Mucosa of gallbladder (tissue), 1 donor: Measurements from ENCODE around the gene DUSP10. TPM values are rescaled to one million over a fixed set of nuclear protein-coding genes. Genes with fewer than 3 reads are reported as not detected.
A peak's percentile ranks its signal among the peaks of the same experiment; 100 is the strongest.

ENCODE experiments used
- DNase-seq: peaks from one replicate; pipeline ENCODE4 v3.0.0-alpha.2; 2020; ENCODE audit warnings: low spot score
- total RNA-seq: library from RNA; stranded (reverse); gene quantifications from one replicate; pipeline ENCODE4 v1.2.1, GENCODE V29; 2021
- donor health status: DM: no; HTN: no; CAD: no.

DUSP10 gene
- total RNA-seq, 1 donor from 2014 or later = 9.2 TPM

GRCh38 chr1:221765527-221765926 lies 23.6 kb upstream of the DUSP10 start:
- no peak for DNase-seq

DNA sequence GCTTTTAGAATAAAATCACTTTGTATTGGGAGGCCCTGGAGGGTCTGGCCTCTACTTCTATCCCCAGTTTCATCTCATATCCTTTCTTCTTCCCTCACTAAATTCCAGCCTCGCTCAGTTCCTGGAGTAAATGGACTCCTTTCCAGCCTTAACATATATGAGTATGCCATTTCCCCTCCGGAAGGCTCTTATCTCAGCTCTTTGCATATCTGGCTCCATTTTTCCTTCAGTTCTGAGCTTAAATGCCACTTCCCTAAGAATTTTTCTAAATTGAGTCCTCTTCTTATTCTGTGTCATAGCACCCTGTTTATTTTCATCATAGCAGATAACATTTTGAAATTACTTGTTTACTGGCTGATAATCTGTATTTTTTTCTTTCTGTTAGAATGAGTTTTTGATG lies 20.2 kb upstream of the DUSP10 start:
- no peak for DNase-seq

DNA sequence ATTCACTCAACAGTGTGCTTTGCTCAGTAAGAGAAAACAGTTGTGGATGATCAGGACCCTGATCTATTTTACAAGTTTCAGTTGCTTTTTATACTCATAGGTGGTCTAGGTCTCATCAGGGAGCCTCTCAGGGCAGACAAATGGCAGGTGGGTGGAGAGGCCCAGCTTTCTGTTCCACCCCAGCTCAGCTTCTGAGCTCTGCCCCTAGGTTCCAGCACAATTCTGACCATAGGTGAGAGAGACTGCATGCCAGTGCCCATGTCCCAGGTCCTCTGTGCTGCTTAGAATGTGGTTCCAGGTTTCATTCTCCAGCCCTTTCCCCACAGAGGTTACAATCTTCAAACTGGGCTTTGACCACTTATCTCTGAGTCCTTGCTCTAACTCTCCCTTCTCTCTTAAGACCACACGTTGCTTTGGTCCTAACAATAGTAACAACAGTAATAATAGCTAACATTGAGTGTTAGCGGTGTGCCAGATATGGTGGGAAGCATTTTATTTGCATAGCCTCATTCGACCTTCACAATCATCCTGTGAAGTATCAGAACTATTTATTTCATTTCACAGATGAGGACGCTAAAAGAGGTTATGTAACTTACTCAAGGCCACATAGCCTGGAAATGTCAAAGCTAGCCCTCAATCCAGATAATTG lies 19.6 kb upstream of the DUSP10 start:
- DNase-seq = no peak

DNA sequence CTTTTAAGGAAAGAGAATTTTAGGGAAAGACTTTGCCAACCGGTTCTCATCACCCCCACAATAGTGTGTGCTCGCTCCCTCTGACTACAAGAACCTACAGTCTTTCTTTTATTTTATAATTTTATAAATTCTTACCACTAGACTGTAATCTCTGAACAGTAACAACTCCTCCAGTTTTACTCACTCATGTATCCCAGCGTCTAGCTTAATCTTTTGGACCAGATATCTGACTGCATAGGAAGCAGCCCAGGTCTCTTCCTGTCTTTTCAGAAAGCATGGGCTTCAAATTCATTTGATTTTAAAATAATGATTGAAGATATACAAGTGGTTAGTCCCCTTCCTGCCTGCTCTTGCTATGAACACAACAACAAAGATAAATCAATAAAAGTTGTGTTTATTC lies 19.0 kb upstream of the DUSP10 start:
- DNase-seq = no peak

GRCh38 chr1:221759436-221759835 lies 17.5 kb upstream of the DUSP10 start:
- no peak for DNase-seq

- DNase-seq = no peak
Measured at GRCh38 chr1:221758455-221758854, 16.6 kb upstream of the DUSP10 start.

- DNase-seq = no peak
Measured at GRCh38 chr1:221756830-221757551, 15.1 kb upstream of the DUSP10 start.

- no peak for DNase-seq
Measured at GRCh38 chr1:221753828-221754188, 11.9 kb upstream of the DUSP10 start.

- no peak for DNase-seq
Measured at GRCh38 chr1:221751226-221751887, 9.5 kb upstream of the DUSP10 start.

DNA sequence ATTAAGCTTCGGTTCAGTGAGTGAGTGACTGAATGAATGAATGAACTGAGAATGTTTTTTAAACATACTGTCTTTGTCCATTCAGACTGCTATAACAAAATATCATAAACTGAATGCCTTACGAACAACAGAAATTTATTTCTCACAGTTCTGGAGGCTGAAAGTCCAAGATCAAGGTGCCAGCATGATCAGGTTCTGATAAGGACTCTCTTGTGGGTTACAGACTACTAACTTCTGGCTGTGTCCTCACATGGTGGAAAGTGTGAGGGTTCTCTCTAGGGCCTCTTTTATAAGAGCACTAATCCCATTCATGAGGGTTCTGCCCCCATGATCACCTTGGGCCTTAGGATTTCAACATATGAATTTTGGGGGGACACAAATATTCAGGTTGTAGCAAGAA lies 7.1 kb upstream of the DUSP10 start:
- no peak for DNase-seq

DNA sequence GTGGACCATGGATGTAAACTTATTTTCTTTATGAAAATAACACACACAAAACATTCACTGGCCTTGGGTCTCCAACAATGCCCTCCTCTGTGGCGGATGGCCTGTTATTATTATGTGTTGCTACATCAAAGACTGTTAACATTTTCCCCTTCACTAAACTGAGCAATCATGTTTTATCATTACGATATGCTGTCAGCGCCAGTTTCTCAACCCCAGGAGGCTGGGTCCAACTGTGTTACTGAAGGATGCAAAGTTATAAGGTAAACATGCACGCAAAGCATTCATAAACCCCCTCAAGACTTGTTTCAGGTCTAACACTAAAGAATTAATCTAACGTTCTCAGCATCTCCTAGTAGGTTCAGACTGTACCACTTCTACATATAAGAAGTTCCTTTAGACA lies 6.0 kb upstream of the DUSP10 start:
- DNase-seq = no peak

- DNase-seq = no peak
Measured at GRCh38 chr1:221743416-221744208, 1.7 kb upstream of the DUSP10 start.

DNA sequence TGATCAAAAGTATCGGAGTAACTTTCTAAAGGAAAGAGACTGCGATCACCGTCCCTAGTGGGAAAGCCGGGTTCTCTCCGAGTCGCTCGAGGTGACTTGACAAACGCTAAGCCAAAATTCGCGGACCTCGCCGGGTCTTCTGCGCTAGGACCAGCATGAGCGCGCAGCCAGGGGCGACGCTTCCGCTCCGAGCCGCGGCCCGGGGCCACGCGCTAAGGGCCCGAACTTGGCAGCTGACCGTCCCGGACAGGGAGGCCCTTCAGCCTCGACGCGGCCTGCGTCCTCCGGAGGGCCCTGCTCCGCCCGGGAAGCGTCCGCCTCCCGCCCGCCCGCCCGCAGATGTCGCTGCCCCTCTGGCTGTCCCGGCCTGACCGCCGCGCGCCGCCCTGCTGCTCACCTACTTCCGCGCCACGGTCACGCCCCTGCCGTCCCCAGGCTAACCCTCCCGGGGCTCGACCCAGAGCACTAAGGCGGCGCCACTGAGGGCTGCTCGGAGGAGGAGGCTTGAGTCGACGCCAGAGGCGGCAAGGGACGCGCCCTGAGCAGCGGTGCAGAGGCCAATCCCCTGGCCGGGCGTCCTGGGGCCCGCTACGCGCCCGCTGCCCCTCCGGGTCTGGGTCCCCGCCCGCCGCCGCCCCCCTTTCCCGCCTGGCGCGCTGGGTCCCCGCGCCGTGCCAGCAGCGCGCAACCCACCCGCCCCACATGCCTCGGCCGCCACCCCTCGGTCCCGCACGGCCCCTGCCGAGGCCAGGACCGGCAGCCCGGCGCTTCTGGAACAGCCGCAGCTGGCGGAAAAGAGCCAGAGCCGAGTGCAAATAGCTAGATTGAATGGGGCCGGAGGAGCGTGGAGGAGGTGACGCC lies 896 bp upstream of the DUSP10 start:
- DNase-seq = peak; percentile 85

GRCh38 chr1:221740993-221741702 lies 741 bp downstream of the DUSP10 start:
- DNase-seq = no peak

DNA sequence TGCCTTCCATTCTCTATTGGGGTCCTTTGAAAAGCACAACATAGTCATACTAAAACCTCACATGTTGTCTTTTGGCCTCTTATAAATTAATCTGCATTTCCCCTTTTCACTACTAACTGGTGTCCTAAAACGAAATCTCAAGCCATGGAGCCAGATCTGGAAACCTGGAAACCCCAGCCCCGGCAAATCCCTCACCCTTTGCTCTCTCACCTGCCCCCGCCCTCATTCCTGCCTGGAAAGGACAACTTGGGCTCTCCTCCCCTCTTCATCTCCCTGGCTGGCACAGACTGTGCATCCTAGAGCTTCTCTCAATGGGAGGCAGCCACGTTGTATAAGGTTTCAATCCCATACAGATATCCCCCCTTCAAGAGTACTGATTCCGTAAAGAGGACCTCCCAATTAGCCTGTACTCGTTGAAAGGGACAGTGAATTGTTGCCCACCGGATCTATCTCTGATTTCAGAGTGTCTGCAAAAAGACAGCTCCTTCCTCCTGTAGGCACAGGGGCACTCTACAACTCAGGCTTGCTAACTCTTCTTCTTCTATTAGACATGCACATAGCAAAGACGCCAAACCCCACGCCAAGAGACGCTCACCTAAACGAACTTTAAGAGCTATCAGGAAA lies 1.4 kb downstream of the DUSP10 start:
- DNase-seq = no peak

- no peak for DNase-seq
Measured at GRCh38 chr1:221739677-221740025, 2.2 kb downstream of the DUSP10 start.

GRCh38 chr1:221739018-221739676 lies 2.7 kb downstream of the DUSP10 start:
- DNase-seq = no peak

- no peak for DNase-seq
Measured at GRCh38 chr1:221736714-221737113, 5.2 kb downstream of the DUSP10 start.

GRCh38 chr1:221735999-221736398 lies 5.9 kb downstream of the DUSP10 start:
- no peak for DNase-seq

- no peak for DNase-seq
Measured at GRCh38 chr1:221734187-221734586, 7.7 kb downstream of the DUSP10 start.
